Measurements from ENCODE around the gene RNF44. TPM values are rescaled to one million over a fixed set of nuclear protein-coding genes. Genes with fewer than 3 reads are reported as not detected.

Gene RNF44
- total and polyA plus RNA-seq, 4 donors: 8.5 to 40.6 (median 18.3) TPM

DNA sequence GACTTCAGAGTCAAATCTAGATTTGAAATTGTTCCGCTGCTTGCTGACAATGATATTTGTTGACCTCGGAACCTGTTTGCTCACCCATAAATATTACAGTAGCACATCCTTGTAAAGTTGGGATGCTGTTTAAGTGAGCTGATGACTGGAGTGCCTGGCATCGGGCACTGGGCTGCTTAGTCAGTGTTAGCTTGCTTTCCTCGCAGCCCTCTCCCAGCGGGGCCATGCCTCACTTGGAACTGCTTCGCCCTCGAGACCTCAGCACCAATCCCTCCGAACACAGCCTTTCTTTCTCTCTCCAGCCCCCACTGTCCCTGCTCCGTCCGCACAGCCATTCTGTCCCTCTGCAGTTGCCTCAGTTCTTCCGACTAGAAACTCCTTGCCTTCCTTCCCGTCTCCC is 23.4 kb downstream of the RNF44 start:
- DNase-seq (no peak), ATAC-seq (ENCODE audit: low FRiP score) (no peak)
- H3K27me3 ChIP-seq (ENCODE audit: control insufficient read depth in 1 of 2, insufficient read depth in 2 of 2, low read length in 1 of 2): no peaks in the 10 kb centered on the region
- intact Hi-C loops (cut with DNase I): no loop called here
- H3K4me1 ChIP-seq (ENCODE audit: control insufficient read depth in 1 of 2, insufficient read depth in 2 of 2, low read length in 2 of 2): no peaks in the 10 kb centered on the region
- 77 to 82% methylated on average over 12 of the region's 12 CpGs for WGBS, 2 donors
- H3K9me3 ChIP-seq (ENCODE audit: control insufficient read depth, low read length): no peaks in the 10 kb centered on the region
- no peak overlapping the region for H3K4me3 ChIP-seq (ENCODE audit: low read length in 2 of 2)
- no peak overlapping the region for H3K27ac ChIP-seq (ENCODE audit: low read depth in 1 of 2, low read length in 2 of 2)
- no peaks in the 10 kb centered on the region for H3K36me3 ChIP-seq (ENCODE audit: control insufficient read depth in 1 of 2, insufficient read depth in 2 of 2, low read length in 1 of 2)

DNA sequence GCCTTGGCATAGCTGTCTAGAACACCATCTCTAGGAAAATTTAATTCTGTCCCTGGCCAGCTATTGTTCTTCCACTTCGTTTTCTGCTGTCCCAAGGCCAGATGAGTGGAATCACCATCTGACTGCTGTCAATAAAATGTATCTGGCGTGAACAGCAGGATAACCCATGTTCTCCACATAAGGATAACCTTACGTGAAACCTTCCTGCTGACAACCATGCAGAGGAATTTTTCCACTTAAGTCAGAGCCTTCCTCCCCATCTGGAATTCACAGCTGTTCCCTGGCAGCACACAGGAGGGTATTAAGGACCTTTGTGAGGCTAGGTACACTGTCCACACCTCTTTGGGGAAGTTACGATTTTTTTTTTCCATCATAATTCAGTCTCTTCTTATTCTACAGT is 28.6 kb downstream of the RNF44 start:
- intact Hi-C loops (cut with DNase I): no loop called here
- no peaks in the 10 kb centered on the region for H3K9me3 ChIP-seq (ENCODE audit: control insufficient read depth, low read length)
- H3K27me3 ChIP-seq (ENCODE audit: control insufficient read depth in 1 of 2, insufficient read depth in 2 of 2, low read length in 1 of 2): no peaks in the 10 kb centered on the region
- 79 to 80% methylated on average over 4 of the region's 4 CpGs for WGBS, 2 donors
- no peak overlapping the region for H3K27ac ChIP-seq (ENCODE audit: low read depth in 1 of 2, low read length in 2 of 2)
- no peak for DNase-seq
- H3K36me3 ChIP-seq (ENCODE audit: control insufficient read depth in 1 of 2, insufficient read depth in 2 of 2, low read length in 1 of 2): peaks cover 0 to 11% of the 10 kb centered on the region in 2 donors
- no peak overlapping the region for H3K4me3 ChIP-seq (ENCODE audit: low read length in 2 of 2)
- no peak for ATAC-seq (ENCODE audit: low FRiP score)
- no peaks in the 10 kb centered on the region for H3K4me1 ChIP-seq (ENCODE audit: control insufficient read depth in 1 of 2, insufficient read depth in 2 of 2, low read length in 2 of 2)

DNA sequence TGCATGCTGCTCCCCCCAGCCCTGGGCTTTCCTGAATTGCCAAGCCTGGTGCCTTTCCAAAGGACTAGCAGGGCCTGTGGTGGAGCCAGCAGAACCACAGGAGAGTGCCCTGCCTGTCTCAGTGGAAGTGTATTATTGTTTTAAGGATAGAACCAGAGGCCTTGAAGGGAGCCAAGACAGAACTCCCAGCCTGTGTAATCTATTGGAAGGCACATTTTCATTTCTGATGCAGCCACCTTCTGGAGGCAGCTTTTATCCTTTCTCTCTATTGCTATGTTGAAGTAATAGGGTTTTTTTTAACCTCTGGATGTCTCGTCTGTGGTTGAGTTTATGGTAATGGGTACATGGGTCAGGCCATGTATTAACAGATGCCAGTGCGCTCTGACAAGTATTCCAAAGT is 29.3 kb downstream of the RNF44 start:
- Histone ChIP-seq H3K27ac (ENCODE audit: low read depth in 1 of 2, low read length in 2 of 2) (no peak overlapping the region), H3K4me3 (ENCODE audit: low read length in 2 of 2) (no peak overlapping the region), H3K4me1 (ENCODE audit: control insufficient read depth in 1 of 2, insufficient read depth in 2 of 2, low read length in 2 of 2) (no peaks in the 10 kb centered on the region), H3K27me3 (ENCODE audit: control insufficient read depth in 1 of 2, insufficient read depth in 2 of 2, low read length in 1 of 2) (no peaks in the 10 kb centered on the region), H3K9me3 (ENCODE audit: control insufficient read depth, low read length) (no peaks in the 10 kb centered on the region), H3K36me3 (ENCODE audit: control insufficient read depth in 1 of 2, insufficient read depth in 2 of 2, low read length in 1 of 2) (peaks cover 0 to 11% of the 10 kb centered on the region in 2 donors)
- ATAC-seq (ENCODE audit: low FRiP score) (no peak), DNase-seq (no peak)
- intact Hi-C loops (cut with DNase I): no loop called here
- WGBS, 2 donors: 77 to 90% methylated on average over 2 of the region's 2 CpGs

DNA sequence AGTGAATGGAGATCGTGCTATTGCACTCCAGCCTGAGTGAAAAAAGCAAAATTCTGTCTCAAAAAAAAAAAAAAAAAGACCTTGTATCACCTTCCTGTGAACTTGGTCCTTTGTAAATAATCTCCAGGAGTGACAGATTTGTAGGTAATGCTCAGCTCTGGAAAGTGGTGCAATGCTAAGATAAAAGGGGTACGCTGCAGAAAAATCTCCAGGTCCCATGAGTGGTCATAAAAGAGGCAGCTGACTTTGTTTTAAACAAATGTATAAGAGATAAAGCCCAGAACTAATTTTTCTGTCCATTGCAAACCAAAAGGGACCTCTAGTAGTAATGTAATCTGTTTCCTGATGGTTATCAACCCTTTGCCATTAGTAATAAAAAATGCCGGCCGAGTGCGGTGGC is 33.7 kb downstream of the RNF44 start:
- Histone ChIP-seq H3K9me3 (ENCODE audit: control insufficient read depth, low read length) (no peaks in the 10 kb centered on the region), H3K4me3 (ENCODE audit: low read length in 2 of 2) (no peak overlapping the region), H3K27me3 (ENCODE audit: control insufficient read depth in 1 of 2, insufficient read depth in 2 of 2, low read length in 1 of 2) (no peaks in the 10 kb centered on the region), H3K27ac (ENCODE audit: low read depth in 1 of 2, low read length in 2 of 2) (no peak overlapping the region), H3K4me1 (ENCODE audit: control insufficient read depth in 1 of 2, insufficient read depth in 2 of 2, low read length in 2 of 2) (no peaks in the 10 kb centered on the region), H3K36me3 (ENCODE audit: control insufficient read depth in 1 of 2, insufficient read depth in 2 of 2, low read length in 1 of 2) (peaks cover 4 to 17% of the 10 kb centered on the region in 2 donors)
- intact Hi-C loops (cut with DNase I): no loop called here
- no peak for ATAC-seq (ENCODE audit: low FRiP score)
- WGBS, 2 donors: 94 to 95% methylated on average over 5 of the region's 5 CpGs
- no peak for DNase-seq

DNA sequence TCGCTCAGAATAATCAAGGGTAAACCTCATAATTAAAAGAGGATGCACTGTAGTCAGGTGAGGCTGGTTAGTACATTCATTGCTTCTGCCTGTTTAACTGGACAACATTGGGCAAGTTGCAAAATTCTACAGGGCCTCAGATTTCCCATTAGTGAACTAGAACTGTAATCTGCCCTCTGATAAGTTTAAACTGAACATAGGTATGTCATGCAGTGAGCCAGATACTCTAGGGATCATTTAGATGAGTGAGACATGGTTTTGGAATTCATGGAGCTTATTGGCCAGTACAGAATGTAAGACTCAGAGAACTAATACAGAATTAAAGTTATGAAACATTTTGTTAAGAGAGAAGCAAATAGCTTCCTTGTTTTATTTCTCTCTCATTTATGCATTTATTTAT is 35.9 kb downstream of the RNF44 start:
- Histone ChIP-seq H3K4me1 (ENCODE audit: control insufficient read depth in 1 of 2, insufficient read depth in 2 of 2, low read length in 2 of 2) (no peaks in the 10 kb centered on the region), H3K4me3 (ENCODE audit: low read length in 2 of 2) (no peak overlapping the region), H3K36me3 (ENCODE audit: control insufficient read depth in 1 of 2, insufficient read depth in 2 of 2, low read length in 1 of 2) (peaks cover 4 to 13% of the 10 kb centered on the region in 2 donors), H3K9me3 (ENCODE audit: control insufficient read depth, low read length) (no peaks in the 10 kb centered on the region), H3K27ac (ENCODE audit: low read depth in 1 of 2, low read length in 2 of 2) (no peak overlapping the region), H3K27me3 (ENCODE audit: control insufficient read depth in 1 of 2, insufficient read depth in 2 of 2, low read length in 1 of 2) (no peaks in the 10 kb centered on the region)
- DNase-seq: no peak
- intact Hi-C loops (cut with DNase I): no loop called here
- WGBS, 2 donors: 95% methylated on average over 1 of the region's 1 CpG
- no peak for ATAC-seq (ENCODE audit: low FRiP score)

DNA sequence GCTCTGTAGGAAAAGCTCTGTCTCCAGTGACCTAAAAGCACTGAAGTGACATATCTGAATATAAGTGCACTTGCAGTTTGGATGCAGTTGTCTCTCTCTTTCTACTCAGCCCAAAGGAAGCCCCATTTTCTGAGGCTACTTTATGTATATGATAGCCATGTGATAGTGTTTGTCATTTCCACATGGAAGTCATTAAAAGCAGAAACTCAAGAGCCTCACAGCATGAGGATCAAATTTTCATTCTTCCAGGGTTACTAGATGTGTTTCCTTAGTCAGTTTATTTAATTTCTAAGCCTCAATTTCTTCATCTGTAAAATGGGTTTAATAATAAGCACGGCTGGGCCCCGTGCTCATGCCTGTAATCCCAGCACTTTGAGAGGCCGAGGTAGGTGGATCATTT is 36.7 kb downstream of the RNF44 start:
- Histone ChIP-seq H3K36me3 (ENCODE audit: control insufficient read depth in 1 of 2, insufficient read depth in 2 of 2, low read length in 1 of 2) (peaks cover 7 to 13% of the 10 kb centered on the region in 2 donors), H3K27me3 (ENCODE audit: control insufficient read depth in 1 of 2, insufficient read depth in 2 of 2, low read length in 1 of 2) (no peaks in the 10 kb centered on the region), H3K4me1 (ENCODE audit: control insufficient read depth in 1 of 2, insufficient read depth in 2 of 2, low read length in 2 of 2) (no peaks in the 10 kb centered on the region), H3K4me3 (ENCODE audit: low read length in 2 of 2) (no peak overlapping the region), H3K27ac (ENCODE audit: low read depth in 1 of 2, low read length in 2 of 2) (no peak overlapping the region), H3K9me3 (ENCODE audit: control insufficient read depth, low read length) (no peaks in the 10 kb centered on the region)
- 94 to 96% methylated on average over 3 of the region's 3 CpGs for WGBS, 2 donors
- no peak for ATAC-seq (ENCODE audit: low FRiP score)
- intact Hi-C loops (cut with DNase I): no loop called here
- DNase-seq: no peak

DNA sequence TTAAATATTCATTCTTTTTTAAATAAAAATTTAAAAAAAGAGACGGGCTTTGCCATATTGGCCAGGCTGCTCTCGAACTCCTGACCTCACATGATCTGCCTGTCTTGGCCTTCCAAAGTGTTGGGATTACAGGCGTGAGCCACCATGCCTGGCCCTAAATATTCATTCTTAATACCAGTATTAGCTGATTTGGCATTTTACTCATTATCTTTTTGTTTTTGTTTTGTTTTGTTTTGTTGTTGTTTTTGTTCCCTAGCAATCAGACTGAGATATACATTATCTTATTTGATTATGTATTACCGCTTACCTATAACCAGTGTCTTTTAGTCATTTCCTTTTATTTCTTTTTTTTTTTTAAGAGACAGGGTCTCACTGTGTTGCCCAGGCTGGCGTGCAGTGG is 37.9 kb downstream of the RNF44 start:
- no peaks in the 10 kb centered on the region for H3K9me3 ChIP-seq (ENCODE audit: control insufficient read depth, low read length)
- intact Hi-C loops (cut with DNase I): no loop called here
- DNase-seq (no peak), ATAC-seq (ENCODE audit: low FRiP score) (no peak)
- H3K4me1 ChIP-seq (ENCODE audit: control insufficient read depth in 1 of 2, insufficient read depth in 2 of 2, low read length in 2 of 2): no peaks in the 10 kb centered on the region
- WGBS, 2 donors: 90 to 92% methylated on average over 5 of the region's 5 CpGs
- H3K4me3 ChIP-seq (ENCODE audit: low read length in 2 of 2): no peak overlapping the region
- no peaks in the 10 kb centered on the region for H3K27me3 ChIP-seq (ENCODE audit: control insufficient read depth in 1 of 2, insufficient read depth in 2 of 2, low read length in 1 of 2)
- H3K27ac ChIP-seq (ENCODE audit: low read depth in 1 of 2, low read length in 2 of 2): no peak overlapping the region
- H3K36me3 ChIP-seq (ENCODE audit: control insufficient read depth in 1 of 2, insufficient read depth in 2 of 2, low read length in 1 of 2): peaks cover 7 to 11% of the 10 kb centered on the region in 2 donors

DNA sequence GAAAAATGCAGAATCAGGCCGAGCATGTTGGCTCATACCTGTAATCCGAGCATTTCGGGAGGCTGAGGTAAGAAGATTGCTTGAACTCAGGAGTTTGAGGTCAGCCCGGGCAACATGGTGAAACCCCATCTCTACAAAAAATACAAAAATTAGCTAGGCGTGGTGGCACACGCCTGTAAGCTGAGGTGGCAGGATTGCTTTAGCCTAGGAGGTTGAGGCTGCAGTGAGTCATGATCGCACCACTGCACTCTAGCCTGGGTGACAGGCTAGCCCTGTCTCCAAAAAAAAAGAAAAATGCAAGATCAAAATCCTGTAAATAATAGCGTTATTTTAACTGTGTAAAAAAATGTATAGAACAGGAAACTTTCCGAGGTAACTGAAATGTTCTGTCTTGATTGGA is 39.4 kb downstream of the RNF44 start:
- no peaks in the 10 kb centered on the region for H3K9me3 ChIP-seq (ENCODE audit: control insufficient read depth, low read length)
- H3K36me3 ChIP-seq (ENCODE audit: control insufficient read depth in 1 of 2, insufficient read depth in 2 of 2, low read length in 1 of 2): peaks cover 11 to 15% of the 10 kb centered on the region in 2 donors
- intact Hi-C loops (cut with DNase I): no loop called here
- DNase-seq: no peak
- no peaks in the 10 kb centered on the region for H3K27me3 ChIP-seq (ENCODE audit: control insufficient read depth in 1 of 2, insufficient read depth in 2 of 2, low read length in 1 of 2)
- no peak overlapping the region for H3K4me3 ChIP-seq (ENCODE audit: low read length in 2 of 2)
- H3K4me1 ChIP-seq (ENCODE audit: control insufficient read depth in 1 of 2, insufficient read depth in 2 of 2, low read length in 2 of 2): no peaks in the 10 kb centered on the region
- WGBS, 2 donors: 79 to 82% methylated on average over 9 of the region's 9 CpGs
- no peak overlapping the region for H3K27ac ChIP-seq (ENCODE audit: low read depth in 1 of 2, low read length in 2 of 2)
- ATAC-seq (ENCODE audit: low FRiP score): no peak

DNA sequence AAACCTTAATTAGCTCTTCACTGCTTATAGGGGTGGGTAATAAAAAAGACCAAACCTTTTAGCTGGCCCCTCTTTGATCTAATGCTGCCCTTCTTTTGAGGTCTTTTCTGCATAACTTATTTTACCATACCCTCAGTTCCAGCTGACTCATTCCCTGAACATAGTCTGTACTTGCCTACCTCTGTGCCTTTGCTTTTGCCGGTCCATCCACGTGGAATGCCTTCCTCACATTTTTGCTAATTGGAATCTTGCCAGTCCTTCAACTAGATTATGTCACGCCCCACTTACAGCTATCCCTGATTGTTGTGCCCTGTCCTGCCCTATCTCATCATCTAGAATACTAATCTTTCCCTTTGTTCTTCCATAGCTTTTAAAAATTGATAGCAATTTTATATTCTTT is 44.8 kb downstream of the RNF44 start:
- H3K27me3 ChIP-seq (ENCODE audit: control insufficient read depth in 1 of 2, insufficient read depth in 2 of 2, low read length in 1 of 2): no peaks in the 10 kb centered on the region
- H3K9me3 ChIP-seq (ENCODE audit: control insufficient read depth, low read length): no peaks in the 10 kb centered on the region
- ATAC-seq (ENCODE audit: low FRiP score): no peak
- no peak for DNase-seq
- H3K4me3 ChIP-seq (ENCODE audit: low read length in 2 of 2): no peak overlapping the region
- intact Hi-C loops (cut with DNase I): no loop called here
- peaks cover 9 to 15% of the 10 kb centered on the region in 2 donors for H3K36me3 ChIP-seq (ENCODE audit: control insufficient read depth in 1 of 2, insufficient read depth in 2 of 2, low read length in 1 of 2)
- H3K27ac ChIP-seq (ENCODE audit: low read depth in 1 of 2, low read length in 2 of 2): no peak overlapping the region
- WGBS, 2 donors: 35 to 53% methylated on average over 3 of the region's 3 CpGs
- H3K4me1 ChIP-seq (ENCODE audit: control insufficient read depth in 1 of 2, insufficient read depth in 2 of 2, low read length in 2 of 2): no peaks in the 10 kb centered on the region

Measured in aorta (tissue), 5 donors.